ENCODE measurements around the gene EXD3. TPM values are rescaled to one million over a fixed set of nuclear protein-coding genes. Genes with fewer than 3 reads are reported as not detected.
A peak's percentile ranks its signal among the peaks of the same experiment; 100 is the strongest.
"Not testable (repeated sequence)": the region's sequence is repeated elsewhere in the genome, so short reads cannot be mapped to it uniquely, and the experiment has no call there.

EXD3 gene
- polyA plus RNA-seq, 1 donor = 14.1 TPM

- no peak for DNase-seq
Measured at GRCh38 chr9:137459601-137460362, 36.8 kb upstream of the EXD3 start.

- DNase-seq = peak; percentile 90
Measured at GRCh38 chr9:137459152-137459600, 36.2 kb upstream of the EXD3 start, which contains the start of gene NSMF. TSS of gene NSMF (minus strand) at chr9:137459334. CDS start at chr9:137459102, 232 bp downstream.

GRCh38 chr9:137458194-137459151 is 35.5 kb upstream of the EXD3 start:
- DNase-seq = no peak

- no peak for DNase-seq
Measured at GRCh38 chr9:137457406-137458193, 34.6 kb upstream of the EXD3 start.

- DNase-seq = no peak
Measured at GRCh38 chr9:137456864-137457405, 34.0 kb upstream of the EXD3 start.

GRCh38 chr9:137456061-137456863 is 33.3 kb upstream of the EXD3 start:
- no peak for DNase-seq

- no peak for DNase-seq
Measured at GRCh38 chr9:137455359-137455991, 32.5 kb upstream of the EXD3 start.

- DNase-seq = no peak
Measured at GRCh38 chr9:137454597-137455358, 31.8 kb upstream of the EXD3 start.

GRCh38 chr9:137454145-137454596 is 31.2 kb upstream of the EXD3 start:
- DNase-seq = no peak

- peak; percentile 73 for DNase-seq
Measured at GRCh38 chr9:137453643-137454081, 30.7 kb upstream of the EXD3 start.

GRCh38 chr9:137452761-137453642 is 30.0 kb upstream of the EXD3 start:
- DNase-seq = no peak

- DNase-seq = no peak
Measured at GRCh38 chr9:137452006-137452760, 29.2 kb upstream of the EXD3 start.

- DNase-seq = not testable (repeated sequence)
Measured at GRCh38 chr9:137451264-137452005, 28.5 kb upstream of the EXD3 start.

- not testable (repeated sequence) for DNase-seq
Measured at GRCh38 chr9:137450539-137451222, 27.7 kb upstream of the EXD3 start.

GRCh38 chr9:137449931-137450538 is 27.1 kb upstream of the EXD3 start:
- no peak for DNase-seq
